Measurements from ENCODE around the gene ARAP1. TPM values are rescaled to one million over a fixed set of nuclear protein-coding genes. Genes with fewer than 3 reads are reported as not detected.

Gene ARAP1
- total RNA-seq, 3 donors from 2014 or later, result 85.9 to 109 (median 97.0) TPM

DNA sequence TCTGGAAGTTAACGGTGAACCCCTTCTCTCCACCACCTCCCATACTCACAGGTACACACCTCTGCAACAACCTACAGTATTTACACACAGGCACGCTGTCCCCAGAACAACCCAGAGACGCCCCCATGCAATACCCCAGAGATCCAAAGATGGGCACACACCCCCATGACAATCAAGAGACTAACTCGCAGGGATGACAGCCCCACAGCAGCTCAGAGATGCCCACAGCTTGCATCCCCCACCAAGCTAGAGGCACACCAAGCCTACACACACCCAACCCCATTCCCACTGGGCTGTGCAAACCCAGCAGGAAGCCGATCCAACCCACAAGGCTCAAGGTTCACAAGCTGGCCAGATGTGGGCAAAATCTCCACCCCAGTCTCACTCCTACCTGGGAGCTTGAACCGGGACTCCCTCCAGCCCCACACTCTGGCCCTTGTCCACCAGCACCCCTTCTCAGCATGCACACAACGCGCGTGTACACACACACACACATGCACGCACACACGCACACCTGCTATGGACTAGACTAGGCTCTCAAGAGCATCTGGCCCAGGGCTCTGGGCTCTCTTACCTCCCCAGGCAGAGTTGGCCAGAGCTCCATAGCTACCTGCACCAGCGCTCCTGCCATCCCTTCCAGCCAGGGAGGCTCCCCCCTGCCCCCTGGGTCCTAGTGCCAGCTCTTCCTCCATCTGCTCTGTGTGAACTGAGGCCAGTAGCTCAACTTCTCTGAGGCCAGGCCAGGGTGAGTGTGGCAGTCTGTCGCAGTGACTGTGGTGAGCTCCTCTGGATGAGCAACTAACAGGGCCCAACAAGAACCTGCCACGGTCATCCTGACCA is 30.1 kb upstream of the ARAP1 start:
- intact Hi-C loops (cut with DNase I; ENCODE audit: low total_unique reads), result loop anchor here (10.0 kb wide), 1 partner anchor 58 kb away; no protein-coding TSS in a partner anchor
- H3K36me3 ChIP-seq, result no peaks in the 10 kb centered on the region
- H3K27me3 ChIP-seq, result no peaks in the 10 kb centered on the region
- no peak for DNase-seq (ENCODE audit: low spot score in 2 of 2)
- peak overlapping the region; percentile 83 to 93 for H3K27ac ChIP-seq
- H3K9me3 ChIP-seq, result no peaks in the 10 kb centered on the region
- peaks cover 3 to 17% of the 10 kb centered on the region in 2 donors for H3K4me1 ChIP-seq
- TF ChIP-seq, protein P1, sequence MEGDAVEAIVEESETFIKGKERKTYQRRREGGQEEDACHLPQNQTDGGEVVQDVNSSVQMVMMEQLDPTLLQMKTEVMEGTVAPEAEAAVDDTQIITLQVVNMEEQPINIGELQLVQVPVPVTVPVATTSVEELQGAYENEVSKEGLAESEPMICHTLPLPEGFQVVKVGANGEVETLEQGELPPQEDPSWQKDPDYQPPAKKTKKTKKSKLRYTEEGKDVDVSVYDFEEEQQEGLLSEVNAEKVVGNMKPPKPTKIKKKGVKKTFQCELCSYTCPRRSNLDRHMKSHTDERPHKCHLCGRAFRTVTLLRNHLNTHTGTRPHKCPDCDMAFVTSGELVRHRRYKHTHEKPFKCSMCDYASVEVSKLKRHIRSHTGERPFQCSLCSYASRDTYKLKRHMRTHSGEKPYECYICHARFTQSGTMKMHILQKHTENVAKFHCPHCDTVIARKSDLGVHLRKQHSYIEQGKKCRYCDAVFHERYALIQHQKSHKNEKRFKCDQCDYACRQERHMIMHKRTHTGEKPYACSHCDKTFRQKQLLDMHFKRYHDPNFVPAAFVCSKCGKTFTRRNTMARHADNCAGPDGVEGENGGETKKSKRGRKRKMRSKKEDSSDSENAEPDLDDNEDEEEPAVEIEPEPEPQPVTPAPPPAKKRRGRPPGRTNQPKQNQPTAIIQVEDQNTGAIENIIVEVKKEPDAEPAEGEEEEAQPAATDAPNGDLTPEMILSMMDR (IDR thresholded peaks at IDR 0.05), result no peak
- TF ChIP-seq POLR2A (IDR thresholded peaks at IDR 0.05), result no peak
- TF ChIP-seq POLR2AphosphoS5 (IDR thresholded peaks at IDR 0.05), result no peak
- H3K4me3 ChIP-seq, result peak overlapping the region; percentile 57 to 92 (median 81)

- Histone ChIP-seq H3K4me3 (peak overlapping the region; percentile 57 to 92 (median 81)), H3K4me1 (peaks cover 3 to 22% of the 10 kb centered on the region in 2 donors), H3K27me3 (no peaks in the 10 kb centered on the region), H3K36me3 (no peaks in the 10 kb centered on the region), H3K27ac (peak overlapping the region; percentile 83 to 93), H3K9me3 (no peaks in the 10 kb centered on the region)
- no peak for DNase-seq (ENCODE audit: low spot score in 2 of 2)
- intact Hi-C loops (cut with DNase I; ENCODE audit: low total_unique reads), result loop anchor here (10.0 kb wide), 1 partner anchor 57 kb away; no protein-coding TSS in a partner anchor
- TF ChIP-seq POLR2AphosphoS5 (IDR thresholded peaks at IDR 0.05) (no peak), POLR2A (IDR thresholded peaks at IDR 0.05) (no peak)
- TF ChIP-seq, protein P1 (IDR thresholded peaks at IDR 0.05), result no peak
Measured at GRCh38 chr11:72781313-72782080, 29.3 kb upstream of the ARAP1 start.

DNA sequence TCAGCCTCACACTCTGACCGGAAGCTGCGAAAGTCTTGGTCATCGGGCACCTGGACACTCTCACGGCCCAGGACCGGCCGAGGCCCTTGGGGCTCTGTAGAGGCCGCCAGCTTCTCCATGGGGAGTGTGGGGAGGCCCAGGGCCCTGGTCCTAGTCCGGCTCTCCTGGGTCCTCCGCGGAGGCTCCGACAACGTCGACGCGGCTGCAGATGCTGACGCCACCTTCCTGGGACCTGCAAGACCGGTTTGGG is 28.8 kb upstream of the ARAP1 start:
- peak overlapping the region; percentile 57 to 92 (median 81) for H3K4me3 ChIP-seq
- peak; percentile 54 to 71 for DNase-seq (ENCODE audit: low spot score in 2 of 2)
- peak overlapping the region; percentile 83 to 93 for H3K27ac ChIP-seq
- H3K27me3 ChIP-seq, result no peaks in the 10 kb centered on the region
- H3K36me3 ChIP-seq, result no peaks in the 10 kb centered on the region
- TF ChIP-seq POLR2AphosphoS5 (IDR thresholded peaks at IDR 0.05) (peak in 2 of 3 donors; percentile 20 to 50), POLR2A (IDR thresholded peaks at IDR 0.05) (peak; percentile 22)
- TF ChIP-seq, protein P1 (IDR thresholded peaks at IDR 0.05), result no peak
- intact Hi-C loops (cut with DNase I; ENCODE audit: low total_unique reads), result loop anchor here (10.0 kb wide), 1 partner anchor 56 kb away; no protein-coding TSS in a partner anchor
- H3K9me3 ChIP-seq, result no peaks in the 10 kb centered on the region
- H3K4me1 ChIP-seq, result peaks cover 3 to 22% of the 10 kb centered on the region in 2 donors

GRCh38 chr11:72780296-72781062 is 28.3 kb upstream of the ARAP1 start:
- no peak for DNase-seq (ENCODE audit: low spot score in 2 of 2)
- Histone ChIP-seq H3K4me1 (peaks cover 3 to 22% of the 10 kb centered on the region in 2 donors), H3K36me3 (no peaks in the 10 kb centered on the region), H3K4me3 (peak overlapping the region; percentile 57 to 92 (median 81)), H3K27me3 (no peaks in the 10 kb centered on the region), H3K27ac (peak overlapping the region; percentile 83 to 93), H3K9me3 (no peaks in the 10 kb centered on the region)
- intact Hi-C loops (cut with DNase I; ENCODE audit: low total_unique reads), result loop anchor here (10.0 kb wide), 1 partner anchor 56 kb away; no protein-coding TSS in a partner anchor
- TF ChIP-seq POLR2A (IDR thresholded peaks at IDR 0.05), result no peak

- Histone ChIP-seq H3K27me3 (no peaks in the 10 kb centered on the region), H3K36me3 (no peaks in the 10 kb centered on the region), H3K9me3 (no peaks in the 10 kb centered on the region), H3K27ac (peak overlapping the region in 1 of 2 donors; percentile 93), H3K4me1 (peaks cover 3 to 24% of the 10 kb centered on the region in 2 donors), H3K4me3 (peak overlapping the region in 2 of 3 donors; percentile 81 to 92)
- DNase-seq (ENCODE audit: low spot score in 2 of 2), result no peak
- TF ChIP-seq POLR2A (IDR thresholded peaks at IDR 0.05), result no peak
- intact Hi-C loops (cut with DNase I; ENCODE audit: low total_unique reads), result loop anchor here (10.0 kb wide), 1 partner anchor 55 kb away; no protein-coding TSS in a partner anchor
Measured at GRCh38 chr11:72779495-72780128, 27.4 kb upstream of the ARAP1 start.
